ENCODE data around the gene EVC2. TPM values are rescaled to one million over a fixed set of nuclear protein-coding genes. Genes with fewer than 3 reads are reported as not detected.

The EVC2 gene
- total and polyA plus RNA-seq, 2 donors (not counting 1 experiment from before 2014, with no cell fraction given), result 1.4 to 16.5 TPM

- Histone ChIP-seq H3K9ac (ENCODE audit: insufficient read depth, low read length) (no peak overlapping the region), H3K4me3 (replicated peaks in 1 of 4; ENCODE audit: control extremely low read depth in 1 of 4, insufficient read depth in 1 of 4, low read depth in 3 of 4, low read length in 4 of 4) (no peak overlapping the region), H3K36me3 (ENCODE audit: control insufficient read depth, insufficient read depth, low read length) (peaks cover 22% of the 10 kb centered on the region), H3K79me2 (ENCODE audit: control insufficient read depth, insufficient read depth, low read length) (no peaks in the 10 kb centered on the region), H4K20me1 (ENCODE audit: control insufficient read depth, extremely low read depth, insufficient read depth, low read length) (no peaks in the 10 kb centered on the region), H3K27ac (ENCODE audit: insufficient read depth, low read length) (no peak overlapping the region), H2AFZ (ENCODE audit: low read length) (no peak overlapping the region), H3K27me3 (ENCODE audit: control insufficient read depth, insufficient read depth, low read length) (no peaks in the 10 kb centered on the region), H3K9me3 (ENCODE audit: control insufficient read depth, insufficient read depth, low read depth, low read length) (no peaks in the 10 kb centered on the region), H3K4me1 (ENCODE audit: control insufficient read depth, extremely low read depth, insufficient read depth, low read length) (peaks cover 19% of the 10 kb centered on the region), H3K4me2 (ENCODE audit: extremely low read depth, insufficient read depth, low read length) (no peak overlapping the region)
- no peak for DNase-seq (ENCODE audit: low read depth in 2 of 2)
- TF ChIP-seq EZH2 (IDR thresholded peaks at IDR 0.05; ENCODE audit: low read length, missing control alignments) (no peak), CTCF (conservative IDR thresholded peaks at IDR 0.05 in 1 of 2, IDR thresholded peaks at IDR 0.05 in 1 of 2; ENCODE audit: low read depth in 1 of 2, low read length in 2 of 2) (no peak)
Measured at GRCh38 chr4:5746250-5746649, 37.9 kb upstream of the EVC2 start.

- H3K9ac ChIP-seq (ENCODE audit: insufficient read depth, low read length), result no peak overlapping the region
- no peaks in the 10 kb centered on the region for H3K79me2 ChIP-seq (ENCODE audit: control insufficient read depth, insufficient read depth, low read length)
- H3K36me3 ChIP-seq (ENCODE audit: control insufficient read depth, insufficient read depth, low read length), result peaks cover 19% of the 10 kb centered on the region
- no peak for TF ChIP-seq CTCF (conservative IDR thresholded peaks at IDR 0.05 in 1 of 2, IDR thresholded peaks at IDR 0.05 in 1 of 2; ENCODE audit: low read depth in 1 of 2, low read length in 2 of 2)
- no peak for TF ChIP-seq EZH2 (IDR thresholded peaks at IDR 0.05; ENCODE audit: low read length, missing control alignments)
- no peak for DNase-seq (ENCODE audit: low read depth in 2 of 2)
- H3K27me3 ChIP-seq (ENCODE audit: control insufficient read depth, insufficient read depth, low read length), result no peaks in the 10 kb centered on the region
- no peak overlapping the region for H3K4me2 ChIP-seq (ENCODE audit: extremely low read depth, insufficient read depth, low read length)
- peaks cover 12% of the 10 kb centered on the region for H3K4me1 ChIP-seq (ENCODE audit: control insufficient read depth, extremely low read depth, insufficient read depth, low read length)
- no peaks in the 10 kb centered on the region for H4K20me1 ChIP-seq (ENCODE audit: control insufficient read depth, extremely low read depth, insufficient read depth, low read length)
- H3K4me3 ChIP-seq (replicated peaks in 1 of 4; ENCODE audit: control extremely low read depth in 1 of 4, insufficient read depth in 1 of 4, low read depth in 3 of 4, low read length in 4 of 4), result no peak overlapping the region
- H3K9me3 ChIP-seq (ENCODE audit: control insufficient read depth, insufficient read depth, low read depth, low read length), result no peaks in the 10 kb centered on the region
- H2AFZ ChIP-seq (ENCODE audit: low read length), result no peak overlapping the region
- H3K27ac ChIP-seq (ENCODE audit: insufficient read depth, low read length), result no peak overlapping the region
Measured at GRCh38 chr4:5742968-5743367, 34.6 kb upstream of the EVC2 start.

- no peak overlapping the region for H3K4me2 ChIP-seq (ENCODE audit: extremely low read depth, insufficient read depth, low read length)
- no peaks in the 10 kb centered on the region for H4K20me1 ChIP-seq (ENCODE audit: control insufficient read depth, extremely low read depth, insufficient read depth, low read length)
- peaks cover 7% of the 10 kb centered on the region for H3K4me1 ChIP-seq (ENCODE audit: control insufficient read depth, extremely low read depth, insufficient read depth, low read length)
- H3K27ac ChIP-seq (ENCODE audit: insufficient read depth, low read length), result no peak overlapping the region
- H3K4me3 ChIP-seq (replicated peaks in 1 of 4; ENCODE audit: control extremely low read depth in 1 of 4, insufficient read depth in 1 of 4, low read depth in 3 of 4, low read length in 4 of 4), result no peak overlapping the region
- no peaks in the 10 kb centered on the region for H3K79me2 ChIP-seq (ENCODE audit: control insufficient read depth, insufficient read depth, low read length)
- TF ChIP-seq EZH2 (IDR thresholded peaks at IDR 0.05; ENCODE audit: low read length, missing control alignments) (no peak), CTCF (conservative IDR thresholded peaks at IDR 0.05 in 1 of 2, IDR thresholded peaks at IDR 0.05 in 1 of 2; ENCODE audit: low read depth in 1 of 2, low read length in 2 of 2) (no peak)
- H3K27me3 ChIP-seq (ENCODE audit: control insufficient read depth, insufficient read depth, low read length), result no peaks in the 10 kb centered on the region
- no peak overlapping the region for H3K9ac ChIP-seq (ENCODE audit: insufficient read depth, low read length)
- no peaks in the 10 kb centered on the region for H3K9me3 ChIP-seq (ENCODE audit: control insufficient read depth, insufficient read depth, low read depth, low read length)
- H2AFZ ChIP-seq (ENCODE audit: low read length), result no peak overlapping the region
- no peak for DNase-seq (ENCODE audit: low read depth in 2 of 2)
- peaks cover 19% of the 10 kb centered on the region for H3K36me3 ChIP-seq (ENCODE audit: control insufficient read depth, insufficient read depth, low read length)
Measured at GRCh38 chr4:5742388-5742787, 34.0 kb upstream of the EVC2 start.
